Breast epithelium (tissue), 3 donors: ENCODE results near the gene C1QTNF6.

Experiments used
- CTCF ChIP-seq, 3 donors: fragments of 450-650 bp; IDR thresholded peaks; one replicate each; pipeline ENCODE4 v1.5.1; 2016 to 2017; ENCODE audit warnings: antibody characterized with exemption in 3 of 3, mild to moderate bottlenecking in 3 of 3, moderate library complexity in 3 of 3
- POLR2A ChIP-seq: fragments of 450-650 bp; IDR thresholded peaks from one replicate; pipeline ENCODE4 v1.6.1; 2016; ENCODE audit warnings: antibody characterized with exemption, mild to moderate bottlenecking, moderate library complexity
- POLR2AphosphoS5 ChIP-seq, 3 donors: sonication (generic); formaldehyde crosslinking; IDR thresholded peaks; one replicate each; pipeline ENCODE4 v1.6.1; 2017; ENCODE audit warnings: antibody characterized with exemption in 3 of 3

- TF ChIP-seq CTCF (IDR thresholded peaks at IDR 0.05), result no peak
- no peak for TF ChIP-seq POLR2A
- TF ChIP-seq POLR2AphosphoS5 (IDR thresholded peaks at IDR 0.05), result no peak
These were observed 9.6 kb upstream of the C1QTNF6 start for GRCh38 chr22:37197451-37198257.
